8988T (cell line): ENCODE data around the gene KLF16.
A peak's percentile ranks its signal among the peaks of the same experiment; 100 is the strongest.

Source experiments
- DNase-seq: peaks from one replicate; pipeline ENCODE4 v3.0.0; 2011

The KLF16 gene

DNA sequence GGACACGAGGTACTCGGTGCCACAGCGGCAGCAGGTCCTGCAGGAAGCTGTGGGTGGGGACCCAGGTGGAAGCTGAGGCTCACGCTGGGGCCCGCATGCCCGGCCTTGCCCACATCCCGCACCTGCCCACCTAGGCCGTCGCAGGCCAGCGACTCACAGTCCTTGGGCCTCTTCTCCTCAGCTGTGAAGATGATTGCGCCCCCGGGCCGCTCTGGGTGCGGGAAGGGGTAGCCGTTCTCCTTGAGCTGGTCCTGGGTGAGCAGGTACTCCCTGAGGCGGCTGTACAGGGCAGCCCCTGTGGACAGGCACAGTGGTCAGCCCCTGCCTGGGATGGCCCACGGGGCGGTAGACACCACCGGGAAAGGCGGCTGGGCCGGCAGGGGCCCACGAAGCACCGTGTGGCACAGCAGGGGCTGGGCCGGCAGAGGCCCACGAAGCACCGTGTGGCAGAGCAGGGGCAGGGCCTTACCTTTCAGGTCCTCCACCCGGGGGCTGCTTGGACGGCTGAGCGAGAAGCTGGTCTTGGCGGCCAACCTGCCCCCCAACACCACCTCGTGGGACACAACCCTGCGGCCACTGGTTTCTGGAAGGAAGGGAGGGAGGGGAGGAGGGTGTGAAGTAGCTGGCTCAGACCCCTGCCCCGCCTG, 44.7 kb downstream of the KLF16 start:
- no peak for DNase-seq

DNA sequence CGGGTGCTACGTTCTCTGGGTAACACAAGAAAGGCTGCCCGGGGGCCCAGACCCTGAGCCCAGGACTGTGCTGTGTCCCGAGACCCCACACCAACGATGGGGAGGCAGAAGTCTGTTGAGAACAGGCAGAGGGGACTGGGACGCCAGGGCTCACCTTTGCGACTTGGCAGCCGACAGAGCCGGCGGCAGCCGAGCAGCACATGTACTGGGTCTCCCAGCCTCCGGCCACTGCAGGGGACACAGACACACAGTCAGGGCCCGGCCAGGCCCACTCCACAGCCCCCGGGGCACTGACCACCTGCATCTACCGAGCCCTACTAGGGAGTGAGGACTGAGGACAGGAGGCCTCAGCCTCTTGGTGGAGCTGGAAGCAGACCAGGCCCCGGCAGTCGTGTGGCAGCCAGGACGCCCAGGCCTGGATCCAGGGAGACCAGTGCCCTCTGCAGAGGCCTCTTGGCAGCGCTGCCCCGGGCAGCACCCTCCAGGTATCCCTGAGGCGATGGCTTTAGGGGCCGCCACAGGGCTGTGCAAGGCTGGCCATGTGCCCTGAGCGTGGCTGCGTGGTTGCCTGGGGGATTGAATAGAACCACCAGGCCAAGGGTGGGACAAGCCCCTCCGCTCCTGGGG, 45.7 kb downstream of the KLF16 start:
- DNase-seq = no peak

DNA sequence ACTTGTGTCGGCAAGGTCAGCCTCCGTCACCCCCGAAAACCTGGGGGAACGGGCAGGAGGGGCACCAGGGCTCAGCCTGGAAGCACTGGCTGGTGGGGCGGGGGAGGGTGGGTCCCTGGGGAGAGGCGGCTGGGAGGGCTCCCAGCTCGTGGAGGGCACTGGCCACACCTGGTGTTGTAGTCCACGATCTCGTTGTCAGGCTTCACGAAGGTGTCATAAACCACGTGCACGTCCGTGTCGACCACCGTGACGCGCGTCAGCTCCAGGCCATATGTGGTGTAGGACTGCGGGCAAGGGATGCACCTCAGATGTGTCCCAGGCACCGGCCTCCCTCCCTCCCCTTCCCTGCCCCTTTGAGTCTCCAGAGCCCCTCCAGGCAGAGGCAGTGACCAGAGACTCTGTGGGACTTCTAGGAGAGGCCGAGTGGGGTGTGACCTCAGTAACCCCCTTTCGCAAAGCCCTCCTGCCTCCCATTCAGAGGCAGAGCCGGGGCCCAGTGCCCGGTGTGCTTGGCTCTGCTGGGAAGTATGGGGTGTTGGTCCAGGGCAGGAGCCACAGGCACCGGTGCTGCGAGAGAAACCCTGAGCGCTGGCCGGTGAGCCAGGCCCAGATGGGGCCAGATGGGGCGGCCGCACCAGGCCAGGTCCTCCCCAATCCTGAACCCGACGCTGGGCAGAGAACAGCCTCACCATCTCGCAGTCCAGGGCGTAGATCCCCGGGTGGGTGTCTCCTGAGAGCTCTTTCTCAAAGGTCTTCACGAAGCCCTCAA, 46.7 kb downstream of the KLF16 start:
- DNase-seq = no peak

DNA sequence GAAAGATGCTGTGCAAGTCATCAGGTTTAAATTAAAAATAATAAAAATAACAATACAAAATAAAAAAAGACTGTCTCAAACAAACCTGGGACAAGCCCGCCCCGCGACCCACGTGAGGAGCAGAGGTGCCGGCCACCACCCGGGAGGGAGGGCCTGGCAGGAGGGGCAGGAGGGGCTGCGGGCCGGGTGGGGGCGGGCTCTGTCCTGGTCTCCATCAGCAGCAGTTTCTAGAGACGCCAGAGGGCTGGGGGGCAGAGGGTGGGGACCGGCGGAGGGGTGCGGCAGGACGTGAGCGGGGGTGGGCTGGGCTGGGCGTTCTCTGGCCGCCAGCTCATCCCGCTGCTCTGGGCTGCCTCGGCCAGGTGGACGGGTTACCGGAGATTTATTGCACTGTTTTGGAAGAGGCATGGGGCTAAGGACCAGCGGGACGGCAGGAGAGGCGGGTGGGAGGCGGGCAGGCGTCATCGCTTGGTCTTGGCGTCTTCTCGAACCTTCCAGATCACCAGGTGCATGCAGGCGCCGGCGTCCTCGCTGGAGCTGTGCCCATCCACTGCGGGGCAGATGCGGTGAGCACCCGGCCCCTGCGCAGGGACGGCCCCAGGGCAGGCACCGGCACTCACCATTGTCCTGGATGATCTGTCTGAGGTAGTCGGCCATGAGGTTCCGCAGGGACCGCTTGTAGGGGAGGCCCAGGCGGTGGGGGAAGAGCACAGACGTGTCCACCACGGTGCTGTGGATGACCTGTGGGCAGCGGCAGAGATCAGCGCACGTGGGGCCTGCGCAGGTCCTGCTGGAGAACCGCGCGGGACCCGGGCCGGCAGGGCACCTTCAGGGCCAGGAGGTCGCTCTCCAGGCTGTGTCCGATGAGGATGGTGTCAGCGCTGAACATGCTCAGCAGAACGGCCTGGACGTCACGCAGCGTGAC, 47.5 kb downstream of the KLF16 start:
- no peak for DNase-seq

DNA sequence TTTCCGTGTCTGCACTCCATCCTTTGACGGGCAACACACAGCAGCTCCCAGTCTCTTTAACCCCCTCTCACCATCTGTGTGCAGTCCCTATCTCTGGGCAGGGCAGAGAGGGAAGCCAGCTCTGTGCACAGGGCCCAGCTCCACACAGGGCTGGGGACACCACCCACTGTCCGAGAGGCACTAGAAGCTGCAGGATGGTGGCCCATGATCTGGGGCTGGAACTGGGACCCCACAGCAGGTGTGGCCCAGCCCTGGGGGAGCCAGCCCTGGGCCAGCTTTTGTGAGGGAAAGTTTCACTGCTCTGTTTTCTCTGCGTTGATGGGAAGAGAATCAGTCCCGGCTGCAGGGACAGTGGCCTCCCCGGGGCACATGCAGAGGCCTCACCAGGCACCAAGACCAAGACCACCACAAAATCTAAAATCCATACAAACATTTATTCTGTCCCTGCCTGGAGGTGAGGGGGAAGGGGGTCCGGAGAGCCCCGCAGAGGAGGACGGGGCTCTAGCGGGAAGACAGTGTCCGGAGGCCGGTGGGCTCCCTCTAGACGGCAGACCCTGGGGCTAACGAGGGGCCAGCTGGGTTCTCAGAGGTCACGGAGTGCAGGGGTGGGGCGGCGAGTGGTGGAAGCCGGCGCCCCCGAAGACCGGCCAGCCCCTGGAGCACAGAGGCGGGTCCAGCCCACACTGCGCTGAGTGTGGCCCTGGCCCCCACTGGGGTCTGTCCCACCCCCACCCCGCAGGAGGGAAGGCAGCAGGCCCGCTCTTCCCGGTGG, 48.4 kb downstream of the KLF16 start:
- no peak for DNase-seq

DNA sequence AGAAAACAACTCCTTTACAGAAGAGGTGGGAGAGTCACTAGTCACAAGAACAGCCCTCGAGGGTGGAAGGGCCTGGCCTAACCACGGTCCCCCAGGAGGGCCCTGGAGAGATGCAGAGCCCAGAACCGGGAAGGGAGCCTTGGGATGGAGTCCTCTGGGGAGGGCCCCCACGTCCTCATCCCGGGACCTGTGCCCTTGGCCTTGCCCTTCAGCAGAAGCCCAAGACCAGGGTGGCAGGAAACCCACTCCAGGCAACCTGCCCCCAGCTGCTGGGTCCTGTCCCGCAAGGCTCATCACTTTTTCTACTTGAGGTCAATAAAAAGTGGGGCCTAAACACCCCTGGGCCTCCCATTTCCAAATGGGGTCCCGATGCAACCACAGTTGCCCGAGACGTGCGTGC, 49.0 kb downstream of the KLF16 start:
- no peak for DNase-seq

DNA sequence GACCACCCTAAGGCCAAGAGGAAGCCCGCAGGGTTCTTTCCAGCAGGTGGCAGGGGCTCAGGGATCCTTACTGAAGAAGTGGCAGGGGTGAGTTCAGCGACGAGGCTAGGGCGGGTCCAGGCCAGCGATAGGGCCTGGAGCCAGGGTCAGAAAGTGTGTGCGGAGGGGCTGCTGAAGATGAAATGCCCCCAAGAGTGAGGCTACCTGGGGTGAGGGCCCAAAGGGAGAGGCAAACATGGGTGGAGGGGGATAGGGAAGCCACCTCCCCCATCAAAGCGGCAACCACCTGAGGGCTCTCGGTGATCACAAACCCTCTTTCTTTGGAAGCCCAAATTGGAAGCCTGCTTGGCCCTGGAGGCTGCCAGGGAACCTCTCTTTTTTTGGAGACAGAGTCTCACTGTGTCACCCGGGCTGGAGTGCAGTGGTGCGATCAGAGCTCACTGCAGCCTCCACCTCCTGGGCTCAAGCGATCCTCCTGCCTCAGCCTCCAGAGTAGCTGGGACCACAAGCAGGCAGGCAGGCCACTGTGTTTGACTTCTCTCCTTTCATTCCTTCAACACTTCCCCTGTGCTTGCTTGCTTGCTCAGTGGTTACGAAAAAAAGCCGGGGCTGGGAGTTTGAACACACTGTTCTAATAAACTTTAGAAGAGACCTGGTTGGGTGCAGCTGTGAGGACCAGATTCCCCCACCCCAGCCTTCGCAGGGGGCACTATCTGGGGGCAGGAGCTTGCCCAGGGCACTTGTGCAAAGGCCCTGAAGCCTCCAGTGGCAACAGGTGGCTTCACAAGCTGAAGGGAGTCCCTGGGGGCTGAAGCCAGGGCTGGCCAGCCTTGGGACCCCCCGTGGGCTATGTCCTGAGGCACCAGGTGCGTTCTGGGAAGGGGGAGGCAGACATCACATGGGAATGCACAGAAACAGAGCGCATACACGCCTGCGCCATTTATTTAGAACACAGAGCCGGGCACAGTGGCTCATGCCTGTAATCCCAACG, 49.9 kb downstream of the KLF16 start:
- no peak for DNase-seq

DNA sequence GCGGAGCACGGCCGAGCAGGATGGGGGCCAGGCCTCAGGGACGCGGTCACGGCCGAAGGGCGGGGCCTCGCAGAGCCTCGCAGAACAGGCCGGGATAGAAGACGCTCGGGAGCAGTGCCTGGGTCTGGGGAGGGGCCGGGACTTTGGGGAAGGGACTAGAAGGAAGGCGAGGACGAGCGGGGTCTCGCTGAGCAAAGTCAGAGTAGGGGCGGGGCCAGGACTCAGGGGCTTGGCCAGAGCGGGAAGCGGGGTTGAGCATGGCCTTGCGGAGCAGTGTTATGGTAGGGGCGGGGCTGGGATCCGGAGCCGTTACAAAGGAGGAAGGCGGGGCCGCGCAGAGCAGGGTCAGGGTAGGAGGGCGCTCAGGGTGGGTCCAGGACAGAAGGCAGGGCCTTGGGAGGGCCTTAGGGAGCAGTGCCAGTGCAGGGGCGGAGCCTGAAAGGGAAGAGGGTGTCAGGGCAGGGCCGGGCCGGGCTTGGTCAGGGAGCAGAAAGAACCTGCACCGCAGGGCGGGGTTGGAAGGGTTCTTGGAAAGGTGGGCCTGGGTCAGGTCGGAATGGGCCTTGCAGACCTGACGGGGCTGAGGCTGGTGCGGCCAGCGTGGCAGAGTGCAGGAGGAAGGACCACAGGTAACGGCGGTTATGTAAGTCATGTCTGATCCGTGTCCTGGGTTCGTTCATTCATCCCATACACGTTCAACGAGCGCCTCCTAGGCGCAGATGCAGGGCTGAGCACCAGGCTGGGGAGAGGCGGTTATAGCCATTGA, 50.8 kb downstream of the KLF16 start:
- peak; percentile 88 for DNase-seq

DNA sequence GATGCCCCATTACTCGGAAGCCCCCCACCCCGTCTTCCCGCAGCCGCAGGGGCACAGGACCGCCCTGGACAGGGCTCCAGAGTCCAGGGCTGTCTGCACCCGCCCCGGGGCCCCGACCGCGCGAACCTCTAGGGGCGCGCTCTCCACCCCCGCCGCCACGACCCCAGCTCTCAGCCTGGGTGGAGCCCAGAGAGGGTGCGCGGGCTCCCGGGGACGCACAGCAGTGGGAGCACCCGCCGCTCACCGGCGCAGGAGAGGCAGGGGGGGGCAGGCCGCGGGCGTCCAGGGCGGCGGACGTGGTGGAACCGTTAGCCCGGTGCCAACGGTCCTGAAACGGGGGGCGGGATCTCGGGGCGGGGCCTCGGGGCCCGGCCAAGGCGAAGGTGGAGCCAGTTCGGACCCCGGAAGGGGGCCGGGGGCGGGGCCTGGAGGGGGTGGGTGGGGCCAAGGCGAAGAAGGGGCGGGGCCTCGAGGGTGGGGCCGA, 51.4 kb downstream of the KLF16 start, which contains the start of gene ATP8B3:
Gene ATP8B3 (minus strand): TSS at position 335 of the 484 bp plus-strand sequence. CDS start 540 bp downstream, outside the sequence.
- DNase-seq = peak; percentile 96

DNA sequence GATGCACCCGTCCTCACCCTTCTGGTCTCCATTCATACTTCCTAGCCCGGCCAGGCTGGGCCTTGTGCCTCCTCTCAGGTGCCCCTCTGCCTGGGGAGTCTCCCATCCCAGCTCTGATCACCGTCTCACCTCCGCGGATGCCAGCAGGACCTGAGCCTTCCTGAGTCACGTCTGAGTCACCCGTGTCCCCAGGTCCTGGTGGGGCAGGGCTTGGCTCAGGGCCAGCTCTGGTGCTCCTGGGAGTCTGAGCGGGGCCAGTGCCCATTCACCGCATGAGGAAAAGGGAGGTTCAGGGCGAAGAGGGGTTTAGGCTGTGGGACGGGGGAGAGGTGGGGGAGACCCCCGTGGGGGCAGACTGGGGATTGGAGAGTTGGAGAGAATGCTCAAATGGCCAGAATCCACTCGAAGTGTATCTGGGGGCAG, 51.9 kb downstream of the KLF16 start:
- DNase-seq = peak; percentile 95

DNA sequence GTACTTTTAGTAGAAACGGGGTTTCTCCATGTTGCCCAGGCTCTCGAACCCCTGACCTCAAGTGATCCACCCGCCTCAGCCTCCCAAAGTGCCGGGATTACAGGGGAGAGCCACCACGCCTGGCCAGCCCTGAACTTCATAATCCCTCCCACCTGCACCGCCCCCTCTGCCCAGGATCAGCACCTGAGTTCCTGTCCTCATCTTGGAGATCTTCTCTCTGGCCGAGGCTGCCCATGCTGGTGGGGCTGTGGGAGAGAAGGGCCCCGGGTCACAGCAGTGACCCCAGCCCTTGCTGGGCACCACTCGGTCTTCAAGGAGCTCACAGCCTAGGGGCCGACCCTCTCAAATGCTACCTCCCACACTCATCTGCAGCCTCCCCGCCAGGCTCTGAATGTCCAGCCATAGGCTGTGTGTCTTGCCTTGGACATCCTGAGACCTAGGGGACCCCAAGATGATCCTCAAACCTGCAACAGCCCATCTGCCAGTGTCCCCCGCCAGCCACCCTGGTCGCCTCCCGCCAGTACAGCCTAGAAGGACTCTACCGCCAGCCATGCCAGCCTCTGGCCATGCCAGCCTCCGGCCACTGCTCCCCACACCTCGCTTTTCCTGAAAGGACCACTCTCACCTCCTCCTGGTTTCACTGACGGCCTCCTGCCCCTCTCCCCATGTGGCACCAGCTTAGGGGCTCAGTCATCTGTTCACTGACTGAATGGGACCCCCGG, 52.8 kb downstream of the KLF16 start:
- no peak for DNase-seq

DNA sequence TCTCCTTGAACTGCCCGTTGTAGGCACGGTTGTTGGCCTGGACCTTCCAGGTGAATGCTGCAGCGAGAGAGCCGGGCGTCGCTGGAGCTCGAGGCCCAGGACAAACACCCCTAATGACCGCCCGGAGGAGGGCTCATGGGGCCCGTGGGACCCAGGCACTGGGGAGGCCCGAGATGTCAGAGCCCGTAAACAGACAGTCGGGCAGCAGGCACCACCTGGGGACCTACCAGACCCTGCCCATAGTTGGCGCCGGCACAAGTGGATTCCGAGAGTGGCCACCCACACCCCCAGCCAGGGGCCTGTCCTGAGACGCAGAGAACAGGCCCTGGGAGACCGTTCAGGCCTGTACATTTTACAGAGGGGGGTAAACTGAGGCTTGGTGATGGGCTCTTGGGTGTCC, 53.7 kb downstream of the KLF16 start:
- no peak for DNase-seq

DNA sequence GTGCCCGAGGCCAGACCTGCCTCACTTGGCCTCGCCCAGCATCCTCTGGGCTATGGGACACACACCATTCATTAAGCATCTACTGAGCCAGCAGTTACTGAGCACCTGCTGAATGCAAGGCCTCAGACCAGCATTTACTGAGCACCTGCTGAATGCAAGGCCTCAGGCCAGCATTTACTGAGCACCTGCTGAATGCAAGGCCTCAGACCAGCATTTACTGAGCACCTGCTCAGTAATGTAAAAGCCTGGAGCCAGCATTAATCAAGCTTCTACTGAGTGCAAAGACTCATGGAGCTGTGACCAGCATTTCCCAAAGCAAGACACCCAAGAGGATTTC, 55.0 kb downstream of the KLF16 start:
- no peak for DNase-seq

DNA sequence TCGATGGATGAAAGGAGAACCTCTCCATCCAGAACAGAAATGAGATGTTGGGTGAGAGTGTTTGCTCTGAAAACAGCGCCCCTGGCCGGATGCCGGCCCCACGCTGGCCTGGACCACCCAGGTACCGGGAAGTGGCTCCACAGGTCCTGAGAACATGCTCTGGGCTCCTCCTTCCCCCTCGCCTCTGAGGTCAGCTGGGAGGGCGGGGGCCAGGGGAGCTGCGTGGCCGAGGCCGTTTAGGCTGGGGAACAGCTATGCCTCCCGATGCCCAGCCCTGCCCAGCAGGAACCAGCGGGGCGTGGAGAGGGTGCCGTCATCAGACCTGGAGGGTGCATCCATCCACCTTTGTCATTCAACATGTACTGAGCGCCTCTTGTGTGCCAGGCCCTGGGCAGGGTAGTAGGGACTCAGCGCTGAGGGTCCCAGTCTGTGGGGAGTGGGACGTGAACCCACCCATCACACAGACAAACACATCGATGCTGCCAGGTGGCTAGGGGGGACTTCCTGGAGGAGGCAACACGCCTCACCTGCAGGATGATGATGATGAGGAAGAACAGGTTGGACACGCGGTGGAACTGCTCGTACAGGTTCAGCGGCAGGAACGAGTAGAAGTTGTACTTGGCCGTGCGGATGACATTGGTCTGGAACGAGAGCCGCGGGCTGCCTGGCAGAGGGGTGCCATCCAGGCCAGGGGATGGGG, 55.5 kb downstream of the KLF16 start:
- DNase-seq = no peak

DNA sequence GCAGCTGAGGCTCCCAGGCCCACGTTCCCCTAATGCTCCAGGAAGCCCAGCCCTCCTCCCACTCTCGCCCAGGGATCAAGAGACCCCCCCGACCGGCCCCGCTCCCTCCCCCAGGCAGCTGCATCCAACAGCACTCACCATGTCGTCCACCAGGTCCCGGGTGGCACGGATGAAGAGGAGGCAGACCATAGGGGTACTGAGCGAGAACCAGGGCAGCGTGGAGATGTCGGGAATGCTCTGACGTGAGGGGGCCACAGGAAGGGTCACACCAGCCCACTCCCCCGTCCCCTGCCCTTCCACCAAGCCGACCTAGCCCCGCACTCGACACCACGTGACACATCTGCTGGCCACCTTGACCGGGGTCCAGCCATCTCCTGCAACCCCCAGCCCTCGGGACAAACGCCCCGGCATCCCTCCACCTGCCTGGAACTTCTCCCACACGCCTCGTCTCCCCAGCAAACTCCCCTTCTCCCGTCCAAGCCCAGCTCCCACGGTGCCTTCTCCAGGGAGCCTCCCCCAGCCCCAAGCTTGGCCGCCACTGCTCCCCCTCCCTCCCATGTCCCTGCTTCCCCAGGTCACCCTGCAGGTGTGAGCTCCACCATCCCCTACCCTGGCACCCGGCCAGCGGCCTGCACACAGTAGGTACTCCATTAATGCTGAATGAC, 56.2 kb downstream of the KLF16 start:
- DNase-seq = no peak

DNA sequence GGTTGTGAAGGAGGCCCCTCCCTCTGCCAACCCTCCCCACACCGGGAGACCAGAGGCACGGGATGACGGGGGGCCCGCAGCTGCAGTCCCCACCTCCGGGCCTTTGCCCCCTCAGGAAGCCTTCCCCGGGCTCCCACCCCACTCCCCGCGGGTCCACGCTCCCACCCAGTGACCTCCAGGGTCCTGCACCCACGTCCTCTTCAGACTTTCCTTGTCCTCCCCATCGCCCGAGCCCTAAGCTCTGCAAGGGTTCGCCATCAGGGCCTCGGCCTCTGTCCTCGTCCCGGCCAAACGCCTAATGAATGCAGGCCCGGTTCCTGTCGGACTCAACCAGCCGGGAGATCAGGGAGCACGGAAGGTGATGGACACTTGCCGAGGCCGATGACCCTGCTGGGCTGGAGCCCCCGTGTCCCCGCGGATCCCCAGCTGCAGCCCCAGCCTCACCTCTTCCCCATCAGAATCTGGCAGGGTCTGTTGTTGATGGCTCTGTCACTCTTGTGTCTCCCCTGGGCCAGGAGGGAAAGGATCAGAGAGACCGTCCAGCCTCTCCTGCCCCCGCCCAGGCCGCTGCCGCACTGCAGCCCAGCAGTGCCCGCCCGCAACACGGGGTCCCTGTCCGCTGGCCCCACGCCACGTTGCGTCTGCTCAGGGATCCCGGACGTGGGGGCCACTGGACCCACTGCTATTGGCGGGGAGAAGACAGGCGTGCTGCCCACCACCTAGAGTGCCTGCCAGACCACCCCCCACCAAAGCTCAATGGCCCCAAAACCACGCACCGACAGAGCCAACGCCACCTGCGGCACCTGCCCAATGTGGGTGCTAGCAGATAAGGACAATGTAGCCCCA, 57.0 kb downstream of the KLF16 start:
- DNase-seq = no peak
